Measurements from ENCODE around the gene TRIM15. TPM values are rescaled to one million over a fixed set of nuclear protein-coding genes. Genes with fewer than 3 reads are reported as not detected.

TRIM15 gene
- total RNA-seq, 1 experiment from 2014 or later, result 6.5 TPM

GRCh38 chr6:30206799-30207618 is 43.7 kb downstream of the TRIM15 start:
- Histone ChIP-seq H3K36me3 (ENCODE audit: control insufficient read depth in 1 of 2, insufficient read depth in 2 of 2, low read length in 2 of 2) (no peaks in the 10 kb centered on the region; a peak in 1 of 4 replicates), H3K4me1 (ENCODE audit: control insufficient read depth in 1 of 2, insufficient read depth in 2 of 2, low read length in 2 of 2) (peaks cover 0 to 9% of the 10 kb centered on the region in 2 experiments; a peak in 3 of 4 replicates), H3K9ac (ENCODE audit: low read length) (no peak overlapping the region), H3K27ac (ENCODE audit: low read depth, low read length) (no peak overlapping the region), H2AFZ (ENCODE audit: low read depth, low read length, poor library complexity, severe bottlenecking) (no peak overlapping the region), H3K9me3 (ENCODE audit: control insufficient read depth in 1 of 2, insufficient read depth in 1 of 2, low read depth in 1 of 2, low read length in 2 of 2) (no peaks in the 10 kb centered on the region), H3K27me3 (ENCODE audit: insufficient read depth, low read length) (no peaks in the 10 kb centered on the region), H4K20me1 (ENCODE audit: insufficient read depth) (no peaks in the 10 kb centered on the region), H3K79me2 (ENCODE audit: insufficient read depth, low read length) (peaks cover 95% of the 10 kb centered on the region), H3K4me2 (ENCODE audit: low read length) (no peak overlapping the region), H3K9me2 (ENCODE audit: insufficient read depth) (no peaks in the 10 kb centered on the region), H3K4me3 (replicated peaks in 1 of 2; ENCODE audit: low read depth in 1 of 2, low read length in 2 of 2) (no peak overlapping the region)
- intact Hi-C loops (cut with micrococcal nuclease), result no loop called here
- ATAC-seq (no peak), DNase-seq (ENCODE audit: low read depth, low spot score) (no peak)
- TF ChIP-seq ZBTB33 (IDR thresholded peaks at IDR 0.05; ENCODE audit: extremely low read depth, insufficient replicate concordance, low read length), result no peak
- ChIA-PET POLR2A (no interaction called here), RAD21 (ENCODE audit: low non-redundant PET in 1 of 2, low total read pairs in 2 of 2, uncharacterized antibody in 2 of 2, unreplicated experiment in 2 of 2) (no interaction called here), CTCF (interaction anchor here (1.3 kb wide), 1 partner anchor 12 kb away, joined by 3 read pairs; no protein-coding TSS in a partner anchor)
- BruUV-seq (replicated peaks), result no TSS peak

GRCh38 chr6:30207619-30208295 is 44.4 kb downstream of the TRIM15 start:
- CTCF ChIA-PET, result interaction anchor here (0.9 kb wide), 1 partner anchor 30 kb away, joined by 4 read pairs; no protein-coding TSS in a partner anchor
- peaks cover 95% of the 10 kb centered on the region for H3K79me2 ChIP-seq (ENCODE audit: insufficient read depth, low read length)
- intact Hi-C loops (cut with micrococcal nuclease), result no loop called here
- H3K27ac ChIP-seq (ENCODE audit: low read depth, low read length), result no peak overlapping the region
- RAD21 ChIA-PET (ENCODE audit: low non-redundant PET in 1 of 2, low total read pairs in 2 of 2, uncharacterized antibody in 2 of 2, unreplicated experiment in 2 of 2), result no interaction called here
- H3K27me3 ChIP-seq (ENCODE audit: insufficient read depth, low read length), result no peaks in the 10 kb centered on the region
- no peaks in the 10 kb centered on the region for H3K9me3 ChIP-seq (ENCODE audit: control insufficient read depth in 1 of 2, insufficient read depth in 1 of 2, low read depth in 1 of 2, low read length in 2 of 2)
- no peaks in the 10 kb centered on the region for H4K20me1 ChIP-seq (ENCODE audit: insufficient read depth)
- no peaks in the 10 kb centered on the region; a peak in 1 of 4 replicates for H3K36me3 ChIP-seq (ENCODE audit: control insufficient read depth in 1 of 2, insufficient read depth in 2 of 2, low read length in 2 of 2)
- H3K4me2 ChIP-seq (ENCODE audit: low read length), result no peak overlapping the region
- H2AFZ ChIP-seq (ENCODE audit: low read depth, low read length, poor library complexity, severe bottlenecking), result no peak overlapping the region
- DNase-seq (ENCODE audit: low read depth, low spot score) (no peak), ATAC-seq (no peak)
- no TSS peak for BruUV-seq (replicated peaks)
- POLR2A ChIA-PET, result no interaction called here
- H3K9ac ChIP-seq (ENCODE audit: low read length), result no peak overlapping the region
- peaks cover 0 to 13% of the 10 kb centered on the region in 2 experiments; a peak in 3 of 4 replicates for H3K4me1 ChIP-seq (ENCODE audit: control insufficient read depth in 1 of 2, insufficient read depth in 2 of 2, low read length in 2 of 2)
- no peaks in the 10 kb centered on the region for H3K9me2 ChIP-seq (ENCODE audit: insufficient read depth)
- no peak for TF ChIP-seq MAX (IDR thresholded peaks at IDR 0.05)
- no peak for TF ChIP-seq POLR2A (IDR thresholded peaks at IDR 0.05; ENCODE audit: borderline replicate concordance, extremely low read depth, insufficient read depth, insufficient read length)
- TF ChIP-seq EGR1 (IDR thresholded peaks at IDR 0.05; ENCODE audit: low read depth), result no peak
- TF ChIP-seq ZBTB33 (IDR thresholded peaks at IDR 0.05; ENCODE audit: extremely low read depth, insufficient replicate concordance, low read length), result no peak
- TF ChIP-seq ZFX (IDR thresholded peaks at IDR 0.05), result no peak
- TF ChIP-seq ZNF274 (IDR thresholded peaks at IDR 0.05; ENCODE audit: low read depth, low read length), result no peak
- no peak for TF ChIP-seq ATF3 (IDR thresholded peaks at IDR 0.05)
- no peak for TF ChIP-seq JUND (IDR thresholded peaks at IDR 0.05)
- no peak for TF ChIP-seq SP1 (IDR thresholded peaks at IDR 0.05; ENCODE audit: low read depth)
- no peak for TF ChIP-seq SRF (IDR thresholded peaks at IDR 0.05; ENCODE audit: low read depth)
- TF ChIP-seq CEBPB (IDR thresholded peaks at IDR 0.05; ENCODE audit: low read depth), result no peak
- no peak for TF ChIP-seq ELF1 (IDR thresholded peaks at IDR 0.05; ENCODE audit: borderline replicate concordance, low read depth)
- no peak for TF ChIP-seq EZH2phosphoT487 (IDR thresholded peaks at IDR 0.05; ENCODE audit: borderline replicate concordance)
- no peak for TF ChIP-seq CBX3 (IDR thresholded peaks at IDR 0.05; ENCODE audit: low read depth)
- TF ChIP-seq YY1 (IDR thresholded peaks at IDR 0.05; ENCODE audit: extremely low read depth, insufficient replicate concordance, low read depth, low read length), result no peak
- no peak overlapping the region for H3K4me3 ChIP-seq (replicated peaks in 1 of 2; ENCODE audit: low read depth in 1 of 2, low read length in 2 of 2)

Measured in HCT116 (cell line).